ENCODE results near the gene F3. TPM values are rescaled to one million over a fixed set of nuclear protein-coding genes. Genes with fewer than 3 reads are reported as not detected.
A peak's percentile ranks its signal among the peaks of the same experiment; 100 is the strongest.

Gene F3
- total RNA-seq, 1 donor from 2014 or later = 102 TPM

DNA sequence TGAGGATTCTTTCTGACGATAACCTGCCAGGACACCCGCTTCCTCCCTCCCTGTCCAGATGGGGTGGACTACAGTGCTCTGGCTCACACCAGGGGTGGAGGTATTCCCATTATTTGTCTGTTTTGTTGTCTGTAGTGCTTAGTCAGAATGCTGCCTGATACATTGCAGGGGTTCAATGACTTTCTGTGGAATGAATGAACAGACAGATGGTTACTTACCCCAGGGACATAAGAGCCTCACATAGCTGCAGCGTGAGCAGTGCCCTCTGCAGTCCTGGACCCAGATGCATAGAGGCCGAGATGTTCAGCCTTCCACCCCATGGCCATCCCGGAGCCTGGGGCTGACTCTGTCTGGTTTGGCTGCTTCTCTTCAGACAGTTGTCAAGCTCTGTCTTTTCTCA, 13.0 kb upstream of the F3 start:
- no peaks in the 10 kb centered on the region for H3K36me3 Mint-ChIP-seq
- TF ChIP-seq, protein P1, sequence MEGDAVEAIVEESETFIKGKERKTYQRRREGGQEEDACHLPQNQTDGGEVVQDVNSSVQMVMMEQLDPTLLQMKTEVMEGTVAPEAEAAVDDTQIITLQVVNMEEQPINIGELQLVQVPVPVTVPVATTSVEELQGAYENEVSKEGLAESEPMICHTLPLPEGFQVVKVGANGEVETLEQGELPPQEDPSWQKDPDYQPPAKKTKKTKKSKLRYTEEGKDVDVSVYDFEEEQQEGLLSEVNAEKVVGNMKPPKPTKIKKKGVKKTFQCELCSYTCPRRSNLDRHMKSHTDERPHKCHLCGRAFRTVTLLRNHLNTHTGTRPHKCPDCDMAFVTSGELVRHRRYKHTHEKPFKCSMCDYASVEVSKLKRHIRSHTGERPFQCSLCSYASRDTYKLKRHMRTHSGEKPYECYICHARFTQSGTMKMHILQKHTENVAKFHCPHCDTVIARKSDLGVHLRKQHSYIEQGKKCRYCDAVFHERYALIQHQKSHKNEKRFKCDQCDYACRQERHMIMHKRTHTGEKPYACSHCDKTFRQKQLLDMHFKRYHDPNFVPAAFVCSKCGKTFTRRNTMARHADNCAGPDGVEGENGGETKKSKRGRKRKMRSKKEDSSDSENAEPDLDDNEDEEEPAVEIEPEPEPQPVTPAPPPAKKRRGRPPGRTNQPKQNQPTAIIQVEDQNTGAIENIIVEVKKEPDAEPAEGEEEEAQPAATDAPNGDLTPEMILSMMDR (conservative IDR thresholded peaks at IDR 0.05) = no peak
- H3K27me3 Mint-ChIP-seq = no peaks in the 10 kb centered on the region
- no peaks in the 10 kb centered on the region for H3K9me3 Mint-ChIP-seq
- no peak overlapping the region for H3K4me3 Mint-ChIP-seq
- H3K4me1 Mint-ChIP-seq (ENCODE audit: unreplicated experiment) = peaks cover 53% of the 10 kb centered on the region
- H3K27ac Mint-ChIP-seq = peak overlapping the region; percentile 26
- DNase-seq (ENCODE audit: extremely low spot score, unreplicated experiment) = no peak

DNA sequence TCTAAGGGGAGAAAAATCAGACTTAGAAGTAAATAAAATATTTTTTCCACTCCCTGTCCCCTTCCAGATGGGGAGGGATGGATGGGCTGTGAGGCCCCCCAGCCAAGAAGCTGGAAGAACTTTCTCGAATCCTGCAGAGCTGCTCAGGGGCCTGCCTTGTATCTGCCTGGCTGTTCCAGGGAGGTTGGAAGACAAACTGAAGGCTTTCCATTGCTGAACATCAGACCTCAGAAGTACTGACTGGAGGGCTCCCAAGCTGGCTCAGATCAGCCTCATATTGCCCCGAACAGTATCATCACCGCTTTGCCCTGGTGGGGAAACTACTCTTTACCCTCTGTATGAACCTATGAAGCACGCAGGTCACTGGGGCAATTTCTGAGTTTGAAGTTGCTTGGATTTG, 12.4 kb upstream of the F3 start:
- no peaks in the 10 kb centered on the region for H3K36me3 Mint-ChIP-seq
- H3K4me3 Mint-ChIP-seq = no peak overlapping the region
- no peak for DNase-seq (ENCODE audit: extremely low spot score, unreplicated experiment)
- H3K9me3 Mint-ChIP-seq = no peaks in the 10 kb centered on the region
- TF ChIP-seq, protein P1 (conservative IDR thresholded peaks at IDR 0.05) = no peak
- H3K27me3 Mint-ChIP-seq = no peaks in the 10 kb centered on the region
- H3K4me1 Mint-ChIP-seq (ENCODE audit: unreplicated experiment) = peaks cover 56% of the 10 kb centered on the region
- H3K27ac Mint-ChIP-seq = peak overlapping the region; percentile 87

DNA sequence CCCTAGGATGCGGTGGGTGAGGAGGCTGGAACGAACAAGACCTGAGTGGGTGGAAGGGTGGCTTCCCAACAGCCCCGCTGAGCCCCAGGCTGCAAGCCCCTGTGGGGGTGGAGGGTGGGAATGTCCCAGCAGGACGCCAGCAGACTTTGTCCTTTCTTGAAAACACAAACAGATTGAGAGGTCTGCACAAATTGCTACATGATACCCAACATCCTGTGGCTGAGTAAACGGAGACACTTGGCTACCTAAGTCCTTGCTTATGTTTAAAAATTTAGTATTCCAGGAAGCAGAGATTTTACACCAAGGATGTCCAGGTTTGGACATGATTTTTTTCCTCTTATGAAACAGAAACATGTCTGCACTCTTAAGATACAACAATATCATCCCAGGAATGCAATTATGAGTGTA, 11.8 kb upstream of the F3 start:
- TF ChIP-seq, protein P1 (conservative IDR thresholded peaks at IDR 0.05) = no peak
- H3K27ac Mint-ChIP-seq = peak overlapping the region; percentile 87
- H3K27me3 Mint-ChIP-seq = no peaks in the 10 kb centered on the region
- no peaks in the 10 kb centered on the region for H3K9me3 Mint-ChIP-seq
- H3K36me3 Mint-ChIP-seq = no peaks in the 10 kb centered on the region
- peaks cover 56% of the 10 kb centered on the region for H3K4me1 Mint-ChIP-seq (ENCODE audit: unreplicated experiment)
- no peak for DNase-seq (ENCODE audit: extremely low spot score, unreplicated experiment)
- peak overlapping the region; percentile 60 for H3K4me3 Mint-ChIP-seq

DNA sequence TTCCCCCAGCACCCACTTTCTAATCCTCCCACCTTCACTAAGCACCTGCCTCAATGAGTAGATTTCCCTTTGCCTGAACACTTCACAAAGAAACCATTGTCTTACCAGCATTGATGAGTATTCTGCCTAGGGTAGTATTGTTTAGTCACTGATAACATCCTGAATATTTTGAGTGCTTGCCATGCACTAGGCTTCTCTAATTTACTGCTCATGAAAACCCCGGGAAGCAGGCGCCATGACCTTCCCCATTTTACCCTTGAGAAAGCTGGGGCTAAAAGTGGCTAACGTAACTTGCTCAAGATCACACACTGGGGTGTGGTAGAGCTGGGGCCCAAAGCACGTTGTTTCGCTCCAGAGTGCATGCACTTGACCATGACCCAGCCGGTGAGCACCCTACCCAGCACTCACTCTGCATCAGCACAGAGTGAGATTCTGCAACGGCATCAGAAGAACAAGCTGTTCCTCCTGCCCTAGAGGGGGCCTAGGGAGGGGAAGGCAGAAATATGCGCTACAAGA, 10.6 kb upstream of the F3 start:
- TF ChIP-seq, protein P1 (conservative IDR thresholded peaks at IDR 0.05) = no peak
- DNase-seq (ENCODE audit: extremely low spot score, unreplicated experiment) = no peak
- Mint-ChIP-seq H3K27ac (peak overlapping the region; percentile 87), H3K4me1 (ENCODE audit: unreplicated experiment) (peaks cover 60% of the 10 kb centered on the region), H3K27me3 (no peaks in the 10 kb centered on the region), H3K4me3 (peak overlapping the region; percentile 4), H3K9me3 (no peaks in the 10 kb centered on the region), H3K36me3 (no peaks in the 10 kb centered on the region)

DNA sequence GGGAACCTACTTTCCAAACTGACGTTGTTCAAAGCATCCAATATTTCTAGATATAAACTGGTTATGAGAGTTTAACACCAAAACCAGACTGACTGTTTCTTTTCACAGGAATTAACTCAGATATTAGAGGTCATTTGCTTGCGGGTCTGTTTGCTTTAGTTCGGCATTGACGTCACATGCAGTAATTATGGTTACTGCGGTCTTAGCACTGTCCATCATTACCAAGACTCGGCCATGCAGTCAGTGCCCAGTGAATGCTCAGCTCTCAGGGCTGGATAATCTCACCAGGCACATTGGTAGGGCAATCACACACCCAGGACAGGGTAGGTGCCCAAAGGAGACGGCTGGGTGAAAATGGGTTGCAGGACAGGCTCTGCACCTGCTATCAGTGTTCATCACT, 9.9 kb upstream of the F3 start:
- H3K4me1 Mint-ChIP-seq (ENCODE audit: unreplicated experiment) = peaks cover 60% of the 10 kb centered on the region
- H3K4me3 Mint-ChIP-seq = no peak overlapping the region
- H3K36me3 Mint-ChIP-seq = no peaks in the 10 kb centered on the region
- no peak for DNase-seq (ENCODE audit: extremely low spot score, unreplicated experiment)
- no peaks in the 10 kb centered on the region for H3K9me3 Mint-ChIP-seq
- TF ChIP-seq, protein P1 (conservative IDR thresholded peaks at IDR 0.05) = no peak
- H3K27ac Mint-ChIP-seq = peak overlapping the region; percentile 87
- no peaks in the 10 kb centered on the region for H3K27me3 Mint-ChIP-seq

DNA sequence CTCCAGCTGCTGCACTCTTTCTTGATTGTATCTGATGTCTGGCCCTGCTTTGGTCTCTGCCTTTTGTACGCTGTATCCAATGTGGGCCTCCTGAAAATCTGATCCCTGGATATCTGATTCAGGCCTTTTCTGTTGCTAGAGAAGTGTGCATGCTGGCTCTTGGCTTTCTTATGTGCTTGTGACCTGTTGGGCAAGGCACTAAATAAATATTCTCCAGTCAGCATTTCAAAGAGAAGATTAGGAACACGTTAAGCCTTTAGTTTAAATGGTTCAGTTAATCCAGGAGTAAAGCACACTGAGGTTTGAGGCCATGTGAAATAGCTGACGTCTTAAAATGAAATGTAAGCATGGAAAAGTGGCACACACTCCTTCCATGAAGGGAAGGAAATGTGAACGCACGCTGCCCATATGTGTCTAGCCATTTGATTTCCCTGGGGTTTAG, 9.3 kb upstream of the F3 start:
- H3K36me3 Mint-ChIP-seq = no peaks in the 10 kb centered on the region
- DNase-seq (ENCODE audit: extremely low spot score, unreplicated experiment) = no peak
- H3K27ac Mint-ChIP-seq = peak overlapping the region; percentile 78
- H3K4me3 Mint-ChIP-seq = peak overlapping the region; percentile 59
- no peaks in the 10 kb centered on the region for H3K27me3 Mint-ChIP-seq
- peaks cover 60% of the 10 kb centered on the region for H3K4me1 Mint-ChIP-seq (ENCODE audit: unreplicated experiment)
- H3K9me3 Mint-ChIP-seq = no peaks in the 10 kb centered on the region
- TF ChIP-seq, protein P1 (conservative IDR thresholded peaks at IDR 0.05) = no peak
